Measurements from ENCODE around the gene MSLN. TPM values are rescaled to one million over a fixed set of nuclear protein-coding genes. Genes with fewer than 3 reads are reported as not detected.

Gene MSLN
- total and polyA plus RNA-seq, 9 of the 15 experiments (the other 6 are each of a cell fraction or from before 2014, with no cell fraction given), result not detected

DNA sequence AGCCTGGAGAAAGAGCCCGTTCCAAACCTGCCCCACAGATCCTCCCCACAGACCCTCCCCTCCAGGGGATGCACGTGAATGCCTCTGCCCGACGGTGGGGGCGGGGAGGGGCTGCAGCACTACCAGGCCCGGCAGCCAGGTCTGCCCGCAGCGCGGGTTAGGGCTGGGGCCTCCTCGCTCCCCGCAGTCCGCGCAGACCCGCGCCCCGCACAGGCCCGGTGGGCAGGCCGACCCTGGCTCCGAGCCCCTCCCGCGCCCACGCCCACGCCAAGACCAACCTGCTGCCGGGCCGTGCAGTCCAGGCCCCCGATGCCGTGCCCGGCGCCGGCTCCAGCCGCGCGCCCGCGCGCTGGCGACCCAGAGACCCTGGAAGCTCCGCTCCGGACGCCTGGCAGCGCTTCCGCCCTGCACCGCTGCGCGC lies 27.5 kb downstream of the MSLN start, which contains the start of gene RPUSD1 (continued):
- TF ChIP-seq ZNF347 (CRISPR knock-in tag; IDR thresholded peaks at IDR 0.05; ENCODE audit: low read depth) (no peak), ZFP1 (CRISPR knock-in tag; IDR thresholded peaks at IDR 0.05) (no peak), RB1 (IDR thresholded peaks at IDR 0.05; ENCODE audit: low read depth) (peak; percentile 68), LEF1 (IDR thresholded peaks at IDR 0.05) (no peak), TEAD1 (CRISPR knock-in tag; IDR thresholded peaks at IDR 0.05) (0 out of 4 replicates have a peak, but pooled peaks of 1 of the 2 experiments have one; percentile 2), ZBTB7A (IDR thresholded peaks at IDR 0.05; ENCODE audit: borderline replicate concordance, control insufficient read depth, low read depth, low read length) (peak; percentile 71; the same call in 1 of the 2 replicates), NFRKB (IDR thresholded peaks at IDR 0.05; ENCODE audit: low read depth) (no peak), ZFX (CRISPR knock-in tag; IDR thresholded peaks at IDR 0.05) (no peak; the same call in 1 of the 2 replicates), SMARCA4 (IDR thresholded peaks at IDR 0.05) (no peak), LCOR (CRISPR knock-in tag; IDR thresholded peaks at IDR 0.05) (no peak), ARID2 (IDR thresholded peaks at IDR 0.05) (no peak), POLR2A (conservative IDR thresholded peaks at IDR 0.05) (no peak), KDM5B (IDR thresholded peaks at IDR 0.05; ENCODE audit: insufficient replicate concordance, low read depth, low read length) (peak; percentile 74), ATF7 (IDR thresholded peaks at IDR 0.05) (no peak), NRF1 (conservative IDR thresholded peaks at IDR 0.05 in 1 of 2, IDR thresholded peaks at IDR 0.05 in 1 of 2) (peak in 1 of 2 experiments; percentile 29; a peak in 1 of 4 replicates), NFATC3 (IDR thresholded peaks at IDR 0.05) (no peak), BHLHE40 (IDR thresholded peaks at IDR 0.05; ENCODE audit: low read length) (peak; percentile 24; the same call in 1 of the 2 replicates)
- TF ChIP-seq, protein P1, sequence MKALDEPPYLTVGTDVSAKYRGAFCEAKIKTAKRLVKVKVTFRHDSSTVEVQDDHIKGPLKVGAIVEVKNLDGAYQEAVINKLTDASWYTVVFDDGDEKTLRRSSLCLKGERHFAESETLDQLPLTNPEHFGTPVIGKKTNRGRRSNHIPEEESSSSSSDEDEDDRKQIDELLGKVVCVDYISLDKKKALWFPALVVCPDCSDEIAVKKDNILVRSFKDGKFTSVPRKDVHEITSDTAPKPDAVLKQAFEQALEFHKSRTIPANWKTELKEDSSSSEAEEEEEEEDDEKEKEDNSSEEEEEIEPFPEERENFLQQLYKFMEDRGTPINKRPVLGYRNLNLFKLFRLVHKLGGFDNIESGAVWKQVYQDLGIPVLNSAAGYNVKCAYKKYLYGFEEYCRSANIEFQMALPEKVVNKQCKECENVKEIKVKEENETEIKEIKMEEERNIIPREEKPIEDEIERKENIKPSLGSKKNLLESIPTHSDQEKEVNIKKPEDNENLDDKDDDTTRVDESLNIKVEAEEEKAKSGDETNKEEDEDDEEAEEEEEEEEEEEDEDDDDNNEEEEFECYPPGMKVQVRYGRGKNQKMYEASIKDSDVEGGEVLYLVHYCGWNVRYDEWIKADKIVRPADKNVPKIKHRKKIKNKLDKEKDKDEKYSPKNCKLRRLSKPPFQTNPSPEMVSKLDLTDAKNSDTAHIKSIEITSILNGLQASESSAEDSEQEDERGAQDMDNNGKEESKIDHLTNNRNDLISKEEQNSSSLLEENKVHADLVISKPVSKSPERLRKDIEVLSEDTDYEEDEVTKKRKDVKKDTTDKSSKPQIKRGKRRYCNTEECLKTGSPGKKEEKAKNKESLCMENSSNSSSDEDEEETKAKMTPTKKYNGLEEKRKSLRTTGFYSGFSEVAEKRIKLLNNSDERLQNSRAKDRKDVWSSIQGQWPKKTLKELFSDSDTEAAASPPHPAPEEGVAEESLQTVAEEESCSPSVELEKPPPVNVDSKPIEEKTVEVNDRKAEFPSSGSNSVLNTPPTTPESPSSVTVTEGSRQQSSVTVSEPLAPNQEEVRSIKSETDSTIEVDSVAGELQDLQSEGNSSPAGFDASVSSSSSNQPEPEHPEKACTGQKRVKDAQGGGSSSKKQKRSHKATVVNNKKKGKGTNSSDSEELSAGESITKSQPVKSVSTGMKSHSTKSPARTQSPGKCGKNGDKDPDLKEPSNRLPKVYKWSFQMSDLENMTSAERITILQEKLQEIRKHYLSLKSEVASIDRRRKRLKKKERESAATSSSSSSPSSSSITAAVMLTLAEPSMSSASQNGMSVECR (CRISPR knock-in tag; IDR thresholded peaks at IDR 0.05), result peak; percentile 14; the same call in 1 of the 2 replicates
- TF ChIP-seq, protein P2, sequence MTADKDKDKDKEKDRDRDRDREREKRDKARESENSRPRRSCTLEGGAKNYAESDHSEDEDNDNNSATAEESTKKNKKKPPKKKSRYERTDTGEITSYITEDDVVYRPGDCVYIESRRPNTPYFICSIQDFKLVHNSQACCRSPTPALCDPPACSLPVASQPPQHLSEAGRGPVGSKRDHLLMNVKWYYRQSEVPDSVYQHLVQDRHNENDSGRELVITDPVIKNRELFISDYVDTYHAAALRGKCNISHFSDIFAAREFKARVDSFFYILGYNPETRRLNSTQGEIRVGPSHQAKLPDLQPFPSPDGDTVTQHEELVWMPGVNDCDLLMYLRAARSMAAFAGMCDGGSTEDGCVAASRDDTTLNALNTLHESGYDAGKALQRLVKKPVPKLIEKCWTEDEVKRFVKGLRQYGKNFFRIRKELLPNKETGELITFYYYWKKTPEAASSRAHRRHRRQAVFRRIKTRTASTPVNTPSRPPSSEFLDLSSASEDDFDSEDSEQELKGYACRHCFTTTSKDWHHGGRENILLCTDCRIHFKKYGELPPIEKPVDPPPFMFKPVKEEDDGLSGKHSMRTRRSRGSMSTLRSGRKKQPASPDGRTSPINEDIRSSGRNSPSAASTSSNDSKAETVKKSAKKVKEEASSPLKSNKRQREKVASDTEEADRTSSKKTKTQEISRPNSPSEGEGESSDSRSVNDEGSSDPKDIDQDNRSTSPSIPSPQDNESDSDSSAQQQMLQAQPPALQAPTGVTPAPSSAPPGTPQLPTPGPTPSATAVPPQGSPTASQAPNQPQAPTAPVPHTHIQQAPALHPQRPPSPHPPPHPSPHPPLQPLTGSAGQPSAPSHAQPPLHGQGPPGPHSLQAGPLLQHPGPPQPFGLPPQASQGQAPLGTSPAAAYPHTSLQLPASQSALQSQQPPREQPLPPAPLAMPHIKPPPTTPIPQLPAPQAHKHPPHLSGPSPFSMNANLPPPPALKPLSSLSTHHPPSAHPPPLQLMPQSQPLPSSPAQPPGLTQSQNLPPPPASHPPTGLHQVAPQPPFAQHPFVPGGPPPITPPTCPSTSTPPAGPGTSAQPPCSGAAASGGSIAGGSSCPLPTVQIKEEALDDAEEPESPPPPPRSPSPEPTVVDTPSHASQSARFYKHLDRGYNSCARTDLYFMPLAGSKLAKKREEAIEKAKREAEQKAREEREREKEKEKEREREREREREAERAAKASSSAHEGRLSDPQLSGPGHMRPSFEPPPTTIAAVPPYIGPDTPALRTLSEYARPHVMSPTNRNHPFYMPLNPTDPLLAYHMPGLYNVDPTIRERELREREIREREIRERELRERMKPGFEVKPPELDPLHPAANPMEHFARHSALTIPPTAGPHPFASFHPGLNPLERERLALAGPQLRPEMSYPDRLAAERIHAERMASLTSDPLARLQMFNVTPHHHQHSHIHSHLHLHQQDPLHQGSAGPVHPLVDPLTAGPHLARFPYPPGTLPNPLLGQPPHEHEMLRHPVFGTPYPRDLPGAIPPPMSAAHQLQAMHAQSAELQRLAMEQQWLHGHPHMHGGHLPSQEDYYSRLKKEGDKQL (CRISPR knock-in tag; IDR thresholded peaks at IDR 0.05; ENCODE audit: borderline replicate concordance), result no peak
- TF ChIP-seq, protein P3, sequence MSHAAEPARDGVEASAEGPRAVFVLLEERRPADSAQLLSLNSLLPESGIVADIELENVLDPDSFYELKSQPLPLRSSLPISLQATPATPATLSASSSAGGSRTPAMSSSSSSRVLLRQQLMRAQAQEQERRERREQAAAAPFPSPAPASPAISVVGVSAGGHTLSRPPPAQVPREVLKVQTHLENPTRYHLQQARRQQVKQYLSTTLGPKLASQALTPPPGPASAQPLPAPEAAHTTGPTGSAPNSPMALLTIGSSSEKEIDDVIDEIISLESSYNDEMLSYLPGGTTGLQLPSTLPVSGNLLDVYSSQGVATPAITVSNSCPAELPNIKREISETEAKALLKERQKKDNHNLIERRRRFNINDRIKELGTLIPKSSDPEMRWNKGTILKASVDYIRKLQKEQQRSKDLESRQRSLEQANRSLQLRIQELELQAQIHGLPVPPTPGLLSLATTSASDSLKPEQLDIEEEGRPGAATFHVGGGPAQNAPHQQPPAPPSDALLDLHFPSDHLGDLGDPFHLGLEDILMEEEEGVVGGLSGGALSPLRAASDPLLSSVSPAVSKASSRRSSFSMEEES (CRISPR knock-in tag; IDR thresholded peaks at IDR 0.05), result no peak
